GM23338 (cell line): ENCODE measurements around the gene CDH23. TPM values are rescaled to one million over a fixed set of nuclear protein-coding genes. Genes with fewer than 3 reads are reported as not detected.

Experiments used
- ATAC-seq: fragments of 200-7000 bp; cut with Tn5 transposase; 3 replicates; pipeline ENCODE4 v1.9.1; 2020
- DNase-seq: peaks from one replicate; pipeline ENCODE4 v3.0.0-alpha.2; 2015; ENCODE audit warnings: low spot score
- H2AFZ ChIP-seq: fragments of 200-600 bp; sonication (generic); 2 replicates; pipeline ENCODE4 v1.8.0; 2016; ENCODE audit warnings: antibody characterized with exemption, mild to moderate bottlenecking, moderate library complexity
- H3F3A ChIP-seq: fragments of 200-600 bp; sonication (generic); replicated peaks from 2 replicates; pipeline ENCODE4 v1.8.0; 2017; ENCODE audit warnings: antibody characterized with exemption, mixed run types, low read depth
- H3K27ac ChIP-seq: fragments of 200-600 bp; sonication (generic); 2 replicates; pipeline ENCODE4 v1.6.1; 2016; ENCODE audit warnings: low read depth
- H3K27me3 ChIP-seq: fragments of 200-600 bp; sonication (generic); 2 replicates; pipeline ENCODE4 v1.8.0; 2016; ENCODE audit warnings: mild to moderate bottlenecking, mixed run types, moderate library complexity; ENCODE audit not compliant: insufficient read depth
- H3K36me3 ChIP-seq: fragments of 200-600 bp; sonication (generic); 2 replicates; pipeline ENCODE4 v1.8.0; 2016; ENCODE audit warnings: mild to moderate bottlenecking; ENCODE audit not compliant: insufficient read depth
- H3K4me1 ChIP-seq: fragments of 200-600 bp; sonication (generic); 2 replicates; pipeline ENCODE4 v1.8.0; 2016; ENCODE audit warnings: mild to moderate bottlenecking, moderate library complexity; ENCODE audit not compliant: insufficient read depth
- H3K4me2 ChIP-seq: fragments of 200-600 bp; sonication (generic); 2 replicates; pipeline ENCODE4 v1.7.1; 2017; ENCODE audit warnings: mixed run types
- H3K4me3 ChIP-seq: fragments of 200-600 bp; sonication (generic); 2 replicates; pipeline ENCODE4 v1.6.1; 2016; ENCODE audit warnings: mixed run types
- H3K79me2 ChIP-seq: fragments of 200-600 bp; sonication (generic); replicated peaks from 2 replicates; pipeline ENCODE4 v1.8.0; 2017; ENCODE audit warnings: mild to moderate bottlenecking; ENCODE audit not compliant: insufficient read depth
- H3K9me2 ChIP-seq: fragments of 200-600 bp; sonication (generic); 2 replicates; pipeline ENCODE4 v1.8.0; 2017; ENCODE audit not compliant: insufficient read depth
- H4K20me1 ChIP-seq: fragments of 200-600 bp; sonication (generic); replicated peaks from 2 replicates; pipeline ENCODE4 v1.8.0; 2017; ENCODE audit warnings: mild to moderate bottlenecking; ENCODE audit not compliant: insufficient read depth
- H3K27ac Mint-ChIP-seq: 2 replicates; pipeline ENCODE4 v1.8.0; 2020; ENCODE audit warnings: inconsistent platforms, mild to moderate bottlenecking, moderate library complexity, mixed read lengths
- H3K27me3 Mint-ChIP-seq: 3 replicates; pipeline ENCODE4 v1.8.0; 2022; ENCODE audit warnings: low read depth, mild to moderate bottlenecking, moderate library complexity, mixed read lengths, inconsistent platforms; ENCODE audit not compliant: insufficient read depth, poor library complexity
- H3K36me3 Mint-ChIP-seq: 3 replicates; pipeline ENCODE4 v1.8.0; 2021; ENCODE audit warnings: low read depth, mild to moderate bottlenecking, inconsistent platforms, moderate library complexity, mixed read lengths
- H3K4me1 Mint-ChIP-seq: 3 replicates; pipeline ENCODE4 v1.8.0; 2020; ENCODE audit warnings: mild to moderate bottlenecking, inconsistent platforms, mixed read lengths
- H3K4me3 Mint-ChIP-seq: 3 replicates; pipeline ENCODE4 v1.8.0; 2021; ENCODE audit warnings: moderate library complexity, mild to moderate bottlenecking, inconsistent platforms, mixed read lengths
- H3K9me3 Mint-ChIP-seq: 3 replicates; pipeline ENCODE4 v1.8.0; 2020; ENCODE audit warnings: moderate library complexity, mild to moderate bottlenecking, inconsistent platforms, mixed read lengths
- CREB1 ChIP-seq: fragments of 250-450 bp; sonication (Bioruptor Pico); IDR thresholded peaks from 2 replicates; pipeline ENCODE4 v1.5.0; 2020; ENCODE audit warnings: low read depth, mild to moderate bottlenecking, moderate library complexity
- EZH2 ChIP-seq: fragments of 200-600 bp; sonication (generic); IDR thresholded peaks from one replicate; pipeline ENCODE4 v1.8.0; 2017; ENCODE audit warnings: antibody characterized with exemption, mild to moderate bottlenecking, low read depth; ENCODE audit not compliant: unreplicated experiment
- EZH2phosphoT487 ChIP-seq: fragments of 200-600 bp; sonication (generic); IDR thresholded peaks from one replicate; pipeline ENCODE4 v1.8.1; 2018; ENCODE audit warnings: antibody characterized with exemption; ENCODE audit not compliant: unreplicated experiment
- JUNB ChIP-seq: IDR thresholded peaks from one replicate; pipeline ENCODE4 v1.6.1; 2016; ENCODE audit warnings: antibody characterized with exemption; ENCODE audit not compliant: unreplicated experiment
- NANOG ChIP-seq: IDR thresholded peaks from 2 replicates; pipeline ENCODE4 v1.6.1; 2016; ENCODE audit warnings: antibody characterized with exemption, borderline replicate concordance
- POLR2AphosphoS5 ChIP-seq: IDR thresholded peaks from 2 replicates; pipeline ENCODE4 v1.6.1; 2016; ENCODE audit warnings: antibody characterized with exemption, low read depth
- STAT1 ChIP-seq: IDR thresholded peaks from one replicate; pipeline ENCODE4 v1.6.1; 2016; ENCODE audit warnings: antibody characterized with exemption; ENCODE audit not compliant: unreplicated experiment
- ZNF114 ChIP-seq: fragments of 250-450 bp; sonication (Bioruptor Pico); IDR thresholded peaks from 2 replicates; pipeline ENCODE4 v1.5.0; 2020; ENCODE audit warnings: mild to moderate bottlenecking, moderate library complexity
- ZNF331 ChIP-seq: fragments of 250-450 bp; sonication (Bioruptor Pico); IDR thresholded peaks from 2 replicates; pipeline ENCODE4 v1.5.0; 2020; ENCODE audit warnings: low read depth, mild to moderate bottlenecking, moderate library complexity
- polyA plus RNA-seq: library from polyadenylated mRNA; unstranded; fragments of >200 nt; fragmentation: Nextera tagmentation; extraction: Ambion mirVana; gene quantifications from 2 replicates; pipeline ENCODE4 v1.2.1, GENCODE V29; 2016
- total RNA-seq: library from RNA; depleted of rRNA; stranded (reverse); fragments of >200 nt; shearing (Covaris generic); gene quantifications from 2 replicates; pipeline ENCODE4 v1.2.3, GENCODE V29; 2014
- TF ChIP-seq, protein P1 (sequence below): IDR thresholded peaks from one replicate; pipeline ENCODE4 v1.6.1; 2018; ENCODE audit warnings: antibody characterized with exemption; ENCODE audit not compliant: unreplicated experiment
- TF ChIP-seq, protein P2 (sequence below): fragments of 250-450 bp; sonication (Bioruptor Pico); IDR thresholded peaks from 2 replicates; pipeline ENCODE4 v1.5.0; 2020; ENCODE audit warnings: mild to moderate bottlenecking, moderate library complexity
- TF ChIP-seq, protein P3 (sequence below): IDR thresholded peaks from 2 replicates; pipeline ENCODE4 v1.6.1; 2016; ENCODE audit warnings: antibody characterized with exemption
- TF ChIP-seq, protein P4 (sequence below), 2 experiments: fragments of 200-600 bp in 1 of 2; sonication (generic) in 1 of 2; conservative IDR thresholded peaks; 2 replicates each; pipeline versions ENCODE4 v1.5.1 to v1.6.1; 2016 to 2017; ENCODE audit warnings: antibody characterized with exemption in 2 of 2, low read depth in 2 of 2, mild to moderate bottlenecking in 2 of 2, moderate library complexity in 1 of 2

Gene CDH23
- total and polyA plus RNA-seq, 2 experiments from 2014 or later: 0.95 to 4.3 TPM

DNA sequence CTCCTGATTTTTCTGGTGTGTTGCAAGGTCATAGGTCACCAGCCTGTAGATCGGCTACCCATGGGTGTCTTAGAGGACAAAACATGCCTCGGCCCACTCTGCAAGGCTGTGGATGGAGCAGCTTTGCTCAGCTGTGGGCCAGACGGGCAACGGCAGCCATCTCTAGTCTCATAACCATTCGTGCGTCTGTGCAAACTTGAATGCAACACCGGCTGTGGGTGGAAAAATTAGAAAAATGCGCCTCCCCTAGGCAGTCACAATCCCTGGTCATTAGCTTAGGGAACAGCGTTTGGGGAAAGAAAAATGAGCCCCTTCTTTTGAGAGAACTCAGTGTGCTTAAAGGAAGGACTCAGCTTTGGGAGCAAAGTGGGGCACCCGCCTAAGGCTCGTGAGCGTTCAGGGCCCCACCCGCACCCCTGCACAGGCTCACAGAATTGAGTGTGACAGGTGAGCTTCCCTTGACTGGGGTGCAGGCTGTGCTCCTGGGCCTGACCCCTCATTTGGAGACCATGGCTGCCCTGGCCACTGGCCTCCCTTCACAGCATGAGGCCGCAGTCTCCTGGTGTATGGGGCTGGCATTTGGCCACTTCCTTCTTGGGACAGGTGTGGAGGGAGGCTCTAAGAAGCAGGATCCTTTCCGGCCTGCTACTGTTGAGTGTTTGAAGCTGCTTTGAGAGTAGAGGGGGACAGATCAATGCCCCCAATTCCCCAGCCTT lies 174.9 kb downstream of the CDH23 start:
- no peak for DNase-seq
- no peaks in the 10 kb centered on the region for H3K36me3 ChIP-seq
- no peaks in the 10 kb centered on the region for H3F3A ChIP-seq
- no peaks in the 10 kb centered on the region for H3K27me3 ChIP-seq
- no peak overlapping the region for H2AFZ ChIP-seq
- H3K4me3 ChIP-seq: no peak overlapping the region
- H3K9me2 ChIP-seq: no peaks in the 10 kb centered on the region
- H4K20me1 ChIP-seq: no peaks in the 10 kb centered on the region
- Mint-ChIP-seq H3K9me3 (no peaks in the 10 kb centered on the region; the same call in 2 of the 3 replicates), H3K36me3 (no peaks in the 10 kb centered on the region), H3K4me3 (no peak overlapping the region), H3K4me1 (peaks cover 32% of the 10 kb centered on the region), H3K27ac (no peak overlapping the region), H3K27me3 (peaks cover 2% of the 10 kb centered on the region)
- no peak overlapping the region for H3K4me2 ChIP-seq
- no peaks in the 10 kb centered on the region for H3K79me2 ChIP-seq
- TF ChIP-seq ZNF114 (no peak), NANOG (no peak), ZNF331 (CRISPR knock-in tag) (no peak), EZH2phosphoT487 (no peak), JUNB (no peak), STAT1 (no peak), EZH2 (no peak), POLR2AphosphoS5 (no peak), CREB1 (CRISPR knock-in tag) (no peak)
- TF ChIP-seq, protein P1, sequence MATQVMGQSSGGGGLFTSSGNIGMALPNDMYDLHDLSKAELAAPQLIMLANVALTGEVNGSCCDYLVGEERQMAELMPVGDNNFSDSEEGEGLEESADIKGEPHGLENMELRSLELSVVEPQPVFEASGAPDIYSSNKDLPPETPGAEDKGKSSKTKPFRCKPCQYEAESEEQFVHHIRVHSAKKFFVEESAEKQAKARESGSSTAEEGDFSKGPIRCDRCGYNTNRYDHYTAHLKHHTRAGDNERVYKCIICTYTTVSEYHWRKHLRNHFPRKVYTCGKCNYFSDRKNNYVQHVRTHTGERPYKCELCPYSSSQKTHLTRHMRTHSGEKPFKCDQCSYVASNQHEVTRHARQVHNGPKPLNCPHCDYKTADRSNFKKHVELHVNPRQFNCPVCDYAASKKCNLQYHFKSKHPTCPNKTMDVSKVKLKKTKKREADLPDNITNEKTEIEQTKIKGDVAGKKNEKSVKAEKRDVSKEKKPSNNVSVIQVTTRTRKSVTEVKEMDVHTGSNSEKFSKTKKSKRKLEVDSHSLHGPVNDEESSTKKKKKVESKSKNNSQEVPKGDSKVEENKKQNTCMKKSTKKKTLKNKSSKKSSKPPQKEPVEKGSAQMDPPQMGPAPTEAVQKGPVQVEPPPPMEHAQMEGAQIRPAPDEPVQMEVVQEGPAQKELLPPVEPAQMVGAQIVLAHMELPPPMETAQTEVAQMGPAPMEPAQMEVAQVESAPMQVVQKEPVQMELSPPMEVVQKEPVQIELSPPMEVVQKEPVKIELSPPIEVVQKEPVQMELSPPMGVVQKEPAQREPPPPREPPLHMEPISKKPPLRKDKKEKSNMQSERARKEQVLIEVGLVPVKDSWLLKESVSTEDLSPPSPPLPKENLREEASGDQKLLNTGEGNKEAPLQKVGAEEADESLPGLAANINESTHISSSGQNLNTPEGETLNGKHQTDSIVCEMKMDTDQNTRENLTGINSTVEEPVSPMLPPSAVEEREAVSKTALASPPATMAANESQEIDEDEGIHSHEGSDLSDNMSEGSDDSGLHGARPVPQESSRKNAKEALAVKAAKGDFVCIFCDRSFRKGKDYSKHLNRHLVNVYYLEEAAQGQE: no peak
- TF ChIP-seq, protein P2, sequence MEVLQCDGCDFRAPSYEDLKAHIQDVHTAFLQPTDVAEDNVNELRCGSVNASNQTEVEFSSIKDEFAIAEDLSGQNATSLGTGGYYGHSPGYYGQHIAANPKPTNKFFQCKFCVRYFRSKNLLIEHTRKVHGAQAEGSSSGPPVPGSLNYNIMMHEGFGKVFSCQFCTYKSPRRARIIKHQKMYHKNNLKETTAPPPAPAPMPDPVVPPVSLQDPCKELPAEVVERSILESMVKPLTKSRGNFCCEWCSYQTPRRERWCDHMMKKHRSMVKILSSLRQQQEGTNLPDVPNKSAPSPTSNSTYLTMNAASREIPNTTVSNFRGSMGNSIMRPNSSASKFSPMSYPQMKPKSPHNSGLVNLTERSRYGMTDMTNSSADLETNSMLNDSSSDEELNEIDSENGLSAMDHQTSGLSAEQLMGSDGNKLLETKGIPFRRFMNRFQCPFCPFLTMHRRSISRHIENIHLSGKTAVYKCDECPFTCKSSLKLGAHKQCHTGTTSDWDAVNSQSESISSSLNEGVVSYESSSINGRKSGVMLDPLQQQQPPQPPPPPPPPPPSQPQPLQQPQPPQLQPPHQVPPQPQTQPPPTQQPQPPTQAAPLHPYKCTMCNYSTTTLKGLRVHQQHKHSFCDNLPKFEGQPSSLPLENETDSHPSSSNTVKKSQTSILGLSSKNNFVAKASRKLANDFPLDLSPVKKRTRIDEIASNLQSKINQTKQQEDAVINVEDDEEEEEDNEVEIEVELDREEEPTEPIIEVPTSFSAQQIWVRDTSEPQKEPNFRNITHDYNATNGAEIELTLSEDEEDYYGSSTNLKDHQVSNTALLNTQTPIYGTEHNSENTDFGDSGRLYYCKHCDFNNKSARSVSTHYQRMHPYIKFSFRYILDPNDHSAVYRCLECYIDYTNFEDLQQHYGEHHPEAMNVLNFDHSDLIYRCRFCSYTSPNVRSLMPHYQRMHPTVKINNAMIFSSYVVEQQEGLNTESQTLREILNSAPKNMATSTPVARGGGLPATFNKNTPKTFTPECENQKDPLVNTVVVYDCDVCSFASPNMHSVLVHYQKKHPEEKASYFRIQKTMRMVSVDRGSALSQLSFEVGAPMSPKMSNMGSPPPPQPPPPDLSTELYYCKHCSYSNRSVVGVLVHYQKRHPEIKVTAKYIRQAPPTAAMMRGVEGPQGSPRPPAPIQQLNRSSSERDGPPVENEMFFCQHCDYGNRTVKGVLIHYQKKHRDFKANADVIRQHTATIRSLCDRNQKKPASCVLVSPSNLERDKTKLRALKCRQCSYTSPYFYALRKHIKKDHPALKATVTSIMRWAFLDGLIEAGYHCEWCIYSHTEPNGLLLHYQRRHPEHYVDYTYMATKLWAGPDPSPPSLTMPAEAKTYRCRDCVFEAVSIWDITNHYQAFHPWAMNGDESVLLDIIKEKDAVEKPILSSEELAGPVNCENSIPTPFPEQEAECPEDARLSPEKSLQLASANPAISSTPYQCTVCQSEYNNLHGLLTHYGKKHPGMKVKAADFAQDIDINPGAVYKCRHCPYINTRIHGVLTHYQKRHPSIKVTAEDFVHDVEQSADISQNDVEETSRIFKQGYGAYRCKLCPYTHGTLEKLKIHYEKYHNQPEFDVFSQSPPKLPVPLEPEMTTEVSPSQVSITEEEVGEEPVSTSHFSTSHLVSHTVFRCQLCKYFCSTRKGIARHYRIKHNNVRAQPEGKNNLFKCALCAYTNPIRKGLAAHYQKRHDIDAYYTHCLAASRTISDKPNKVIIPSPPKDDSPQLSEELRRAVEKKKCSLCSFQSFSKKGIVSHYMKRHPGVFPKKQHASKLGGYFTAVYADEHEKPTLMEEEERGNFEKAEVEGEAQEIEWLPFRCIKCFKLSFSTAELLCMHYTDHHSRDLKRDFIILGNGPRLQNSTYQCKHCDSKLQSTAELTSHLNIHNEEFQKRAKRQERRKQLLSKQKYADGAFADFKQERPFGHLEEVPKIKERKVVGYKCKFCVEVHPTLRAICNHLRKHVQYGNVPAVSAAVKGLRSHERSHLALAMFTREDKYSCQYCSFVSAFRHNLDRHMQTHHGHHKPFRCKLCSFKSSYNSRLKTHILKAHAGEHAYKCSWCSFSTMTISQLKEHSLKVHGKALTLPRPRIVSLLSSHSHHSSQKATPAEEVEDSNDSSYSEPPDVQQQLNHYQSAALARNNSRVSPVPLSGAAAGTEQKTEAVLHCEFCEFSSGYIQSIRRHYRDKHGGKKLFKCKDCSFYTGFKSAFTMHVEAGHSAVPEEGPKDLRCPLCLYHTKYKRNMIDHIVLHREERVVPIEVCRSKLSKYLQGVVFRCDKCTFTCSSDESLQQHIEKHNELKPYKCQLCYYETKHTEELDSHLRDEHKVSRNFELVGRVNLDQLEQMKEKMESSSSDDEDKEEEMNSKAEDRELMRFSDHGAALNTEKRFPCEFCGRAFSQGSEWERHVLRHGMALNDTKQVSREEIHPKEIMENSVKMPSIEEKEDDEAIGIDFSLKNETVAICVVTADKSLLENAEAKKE (CRISPR knock-in tag): no peak
- TF ChIP-seq, protein P3, sequence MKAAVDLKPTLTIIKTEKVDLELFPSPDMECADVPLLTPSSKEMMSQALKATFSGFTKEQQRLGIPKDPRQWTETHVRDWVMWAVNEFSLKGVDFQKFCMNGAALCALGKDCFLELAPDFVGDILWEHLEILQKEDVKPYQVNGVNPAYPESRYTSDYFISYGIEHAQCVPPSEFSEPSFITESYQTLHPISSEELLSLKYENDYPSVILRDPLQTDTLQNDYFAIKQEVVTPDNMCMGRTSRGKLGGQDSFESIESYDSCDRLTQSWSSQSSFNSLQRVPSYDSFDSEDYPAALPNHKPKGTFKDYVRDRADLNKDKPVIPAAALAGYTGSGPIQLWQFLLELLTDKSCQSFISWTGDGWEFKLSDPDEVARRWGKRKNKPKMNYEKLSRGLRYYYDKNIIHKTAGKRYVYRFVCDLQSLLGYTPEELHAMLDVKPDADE: no peak
- TF ChIP-seq, protein P4, sequence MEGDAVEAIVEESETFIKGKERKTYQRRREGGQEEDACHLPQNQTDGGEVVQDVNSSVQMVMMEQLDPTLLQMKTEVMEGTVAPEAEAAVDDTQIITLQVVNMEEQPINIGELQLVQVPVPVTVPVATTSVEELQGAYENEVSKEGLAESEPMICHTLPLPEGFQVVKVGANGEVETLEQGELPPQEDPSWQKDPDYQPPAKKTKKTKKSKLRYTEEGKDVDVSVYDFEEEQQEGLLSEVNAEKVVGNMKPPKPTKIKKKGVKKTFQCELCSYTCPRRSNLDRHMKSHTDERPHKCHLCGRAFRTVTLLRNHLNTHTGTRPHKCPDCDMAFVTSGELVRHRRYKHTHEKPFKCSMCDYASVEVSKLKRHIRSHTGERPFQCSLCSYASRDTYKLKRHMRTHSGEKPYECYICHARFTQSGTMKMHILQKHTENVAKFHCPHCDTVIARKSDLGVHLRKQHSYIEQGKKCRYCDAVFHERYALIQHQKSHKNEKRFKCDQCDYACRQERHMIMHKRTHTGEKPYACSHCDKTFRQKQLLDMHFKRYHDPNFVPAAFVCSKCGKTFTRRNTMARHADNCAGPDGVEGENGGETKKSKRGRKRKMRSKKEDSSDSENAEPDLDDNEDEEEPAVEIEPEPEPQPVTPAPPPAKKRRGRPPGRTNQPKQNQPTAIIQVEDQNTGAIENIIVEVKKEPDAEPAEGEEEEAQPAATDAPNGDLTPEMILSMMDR (conservative IDR thresholded peaks at IDR 0.05; ENCODE audit: low read depth in 2 of 2): no peak
- no peaks in the 10 kb centered on the region; the same call in 1 of the 2 replicates for H3K4me1 ChIP-seq
- ATAC-seq: no peak
- no peak overlapping the region for H3K27ac ChIP-seq
